ENCODE results near the gene CD38.
"Not testable (repeated sequence)": the region's sequence is repeated elsewhere in the genome, so short reads cannot be mapped to it uniquely, and the experiment has no call there.

- TF ChIP-seq CTCF, EP300 (IDR thresholded peaks at IDR 0.05): not testable (repeated sequence)
Measured at GRCh38 chr4:15841194-15841730, 63.1 kb downstream of the CD38 start.

All from suprapubic skin (tissue), 3 donors.